ENCODE results near the gene CCDC192. TPM values are rescaled to one million over a fixed set of nuclear protein-coding genes. Genes with fewer than 3 reads are reported as not detected.

CCDC192 gene
- total RNA-seq, 1 donor from 2014 or later: not detected

- no peak for DNase-seq (ENCODE audit: low spot score)
Observed at GRCh38 chr5:127799293-127799905, 96.2 kb downstream of the CCDC192 start.

DNA sequence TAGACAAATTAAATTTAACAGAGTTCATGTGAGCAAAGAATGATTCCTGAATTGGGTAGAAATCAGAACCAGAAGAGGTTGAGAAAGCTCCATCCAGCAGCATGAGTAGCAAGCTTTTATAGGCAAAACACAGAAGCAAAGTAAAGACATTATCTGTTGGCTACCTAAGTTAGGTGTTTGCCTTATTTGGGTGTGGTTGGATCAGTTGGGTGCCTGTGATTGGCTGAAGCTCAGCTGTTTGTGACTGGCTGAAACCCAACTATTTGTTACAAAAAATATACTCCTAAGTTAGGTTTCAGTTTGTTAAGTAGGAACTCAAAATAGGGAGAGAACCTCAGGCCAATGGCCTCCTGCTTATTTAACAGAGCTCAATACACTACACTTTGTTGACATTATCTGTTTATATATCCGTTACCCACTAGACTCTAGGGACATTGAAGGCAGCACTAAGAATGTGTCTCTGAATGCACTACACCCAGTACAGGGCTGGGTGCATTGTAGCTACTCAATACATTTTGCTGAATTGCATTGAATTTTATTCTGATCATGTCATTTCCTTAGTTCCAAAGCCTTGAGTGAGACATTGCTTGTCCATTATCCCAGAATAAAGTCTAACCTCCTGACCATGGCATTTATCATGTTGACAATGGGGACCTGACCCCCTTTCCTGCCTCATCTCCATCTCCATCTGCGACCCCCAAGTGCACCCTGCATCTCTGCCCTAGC is 98.7 kb downstream of the CCDC192 start:
- DNase-seq (ENCODE audit: low spot score): no peak
- intact Hi-C loops (cut with DNase I): no loop called here

More at GRCh38 chr5:127799293-127799905, 96.2 kb downstream of the CCDC192 start:
- intact Hi-C loops (cut with DNase I): no loop called here

- intact Hi-C loops (cut with DNase I): no loop called here
- no peak for DNase-seq (ENCODE audit: low spot score)
Observed at GRCh38 chr5:127802477-127802865, 99.3 kb downstream of the CCDC192 start.

GRCh38 chr5:127804886-127805426 is 101.8 kb downstream of the CCDC192 start:
- intact Hi-C loops (cut with DNase I): no loop called here
- DNase-seq (ENCODE audit: low spot score): no peak

DNA sequence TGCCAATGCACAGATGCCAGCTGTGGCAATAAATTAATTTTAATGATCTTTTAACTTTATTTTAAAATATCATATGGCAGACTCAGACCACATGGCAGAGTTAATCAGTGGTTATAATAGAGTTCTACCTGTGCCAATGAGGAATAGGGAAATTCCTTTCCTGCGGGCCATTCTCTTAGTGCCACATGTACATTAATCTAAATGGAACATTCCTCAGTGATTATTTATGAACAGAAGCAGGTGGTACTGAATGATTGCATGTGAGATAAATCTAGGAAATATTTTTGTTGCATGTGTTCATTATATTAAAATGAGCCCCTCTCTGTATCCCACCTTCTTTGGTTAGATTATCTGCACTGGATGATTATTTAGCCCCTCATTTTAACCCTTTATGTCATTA is 102.3 kb downstream of the CCDC192 start:
- intact Hi-C loops (cut with DNase I): no loop called here
- DNase-seq (ENCODE audit: low spot score): no peak

DNA sequence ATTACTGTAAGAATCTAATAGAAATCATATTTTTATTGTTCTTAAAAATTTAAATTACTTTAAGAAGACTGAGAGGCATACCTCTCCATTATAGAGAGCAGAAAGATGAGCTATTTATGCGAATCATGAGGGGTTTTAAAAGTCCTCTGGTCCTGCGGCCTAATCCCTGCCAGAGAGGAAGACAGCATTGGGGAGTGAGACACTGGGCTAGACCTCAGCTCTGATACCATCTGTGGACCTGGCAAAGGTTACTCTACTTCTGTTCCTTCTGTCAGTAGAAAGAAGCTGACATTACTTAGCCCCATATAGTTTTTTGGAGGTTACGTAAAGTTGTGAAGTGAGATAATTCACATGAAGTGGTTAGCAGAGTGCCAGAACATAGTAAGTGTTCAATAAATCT is 103.6 kb downstream of the CCDC192 start:
- intact Hi-C loops (cut with DNase I): no loop called here
- no peak for DNase-seq (ENCODE audit: low spot score)

GRCh38 chr5:127809533-127809932 is 106.3 kb downstream of the CCDC192 start:
- DNase-seq (ENCODE audit: low spot score): no peak
- intact Hi-C loops (cut with DNase I): no loop called here

DNA sequence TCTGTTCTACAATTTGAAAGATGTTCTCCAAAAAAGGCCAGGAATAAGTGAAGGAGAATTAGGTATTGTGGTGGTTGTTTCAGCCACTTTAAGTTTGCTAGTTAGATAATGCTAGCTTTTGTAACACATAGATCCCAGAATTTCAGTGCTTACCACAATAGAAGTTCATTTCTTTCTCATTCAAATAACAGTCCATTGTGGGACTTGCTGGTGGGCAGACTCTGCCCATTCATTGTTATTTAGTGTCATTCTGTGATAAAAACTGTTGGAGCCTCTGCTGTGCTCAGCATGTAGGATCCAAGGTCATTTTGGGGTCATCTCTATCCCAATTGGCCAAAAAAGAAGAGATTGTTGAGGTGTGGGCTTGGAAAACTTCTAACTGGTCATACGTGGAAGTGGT is 106.8 kb downstream of the CCDC192 start:
- intact Hi-C loops (cut with DNase I): no loop called here
- no peak for DNase-seq (ENCODE audit: low spot score)

GRCh38 chr5:127810707-127811490 is 107.7 kb downstream of the CCDC192 start:
- no peak for DNase-seq (ENCODE audit: low spot score)
- intact Hi-C loops (cut with DNase I): no loop called here

- DNase-seq (ENCODE audit: low spot score): no peak
- intact Hi-C loops (cut with DNase I): no loop called here
Observed at GRCh38 chr5:127812570-127812969, 109.4 kb downstream of the CCDC192 start.

- intact Hi-C loops (cut with DNase I): no loop called here
- no peak for DNase-seq (ENCODE audit: low spot score)
Observed at GRCh38 chr5:127813633-127814587, 110.7 kb downstream of the CCDC192 start.

- no peak for DNase-seq (ENCODE audit: low spot score)
- intact Hi-C loops (cut with DNase I): no loop called here
Observed at GRCh38 chr5:127814588-127814973, 111.4 kb downstream of the CCDC192 start.

DNA sequence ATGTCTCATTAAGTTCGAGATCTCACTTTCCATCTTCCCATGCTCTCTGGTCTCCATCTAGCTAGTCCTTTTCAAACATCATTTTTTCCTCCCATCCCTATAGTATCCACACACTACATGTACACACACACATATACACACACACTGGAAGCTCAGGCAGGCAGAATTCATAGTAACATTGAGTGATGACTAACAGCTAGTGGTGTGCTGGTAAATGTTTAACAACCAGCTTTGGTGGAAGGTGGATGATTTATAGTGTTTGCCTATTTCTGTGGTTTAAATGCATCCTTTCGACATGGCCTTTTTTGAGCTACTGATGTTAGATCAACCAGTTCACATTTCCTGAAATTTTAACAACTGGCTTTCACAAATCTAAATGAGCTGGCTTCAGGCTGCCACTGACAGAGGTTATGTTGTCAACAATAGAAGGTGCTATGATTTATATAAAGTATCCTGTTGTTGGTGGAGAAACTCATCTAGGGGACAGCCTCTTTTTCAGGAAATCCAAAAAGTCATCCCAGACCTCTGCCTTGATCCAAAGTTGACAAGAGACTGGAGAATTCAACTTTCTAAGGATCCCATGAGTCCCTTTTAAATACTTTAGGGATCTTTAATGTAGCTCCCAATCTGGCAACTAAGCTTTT is 117.8 kb downstream of the CCDC192 start:
- intact Hi-C loops (cut with DNase I): no loop called here
- no peak for DNase-seq (ENCODE audit: low spot score)

DNA sequence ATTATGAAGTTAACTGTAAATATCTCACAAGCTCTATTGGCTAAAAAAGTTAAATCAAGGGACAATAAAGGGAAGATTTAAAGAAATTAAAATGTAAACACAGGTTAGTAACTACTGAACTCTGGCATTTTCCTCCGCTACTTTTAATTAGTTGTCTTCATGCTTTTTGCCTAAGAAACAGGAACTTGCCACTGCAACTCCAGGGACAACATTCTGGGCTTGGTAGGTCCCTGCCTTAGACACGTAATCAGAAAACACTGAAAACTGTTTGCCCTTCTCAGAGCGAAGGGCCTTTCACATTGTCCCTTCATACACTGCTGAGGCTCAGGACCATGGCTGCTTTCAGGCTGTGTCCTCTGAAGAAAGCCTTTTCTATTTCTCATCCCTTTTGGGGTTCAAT is 118.7 kb downstream of the CCDC192 start:
- intact Hi-C loops (cut with DNase I): no loop called here
- no peak for DNase-seq (ENCODE audit: low spot score)

DNA sequence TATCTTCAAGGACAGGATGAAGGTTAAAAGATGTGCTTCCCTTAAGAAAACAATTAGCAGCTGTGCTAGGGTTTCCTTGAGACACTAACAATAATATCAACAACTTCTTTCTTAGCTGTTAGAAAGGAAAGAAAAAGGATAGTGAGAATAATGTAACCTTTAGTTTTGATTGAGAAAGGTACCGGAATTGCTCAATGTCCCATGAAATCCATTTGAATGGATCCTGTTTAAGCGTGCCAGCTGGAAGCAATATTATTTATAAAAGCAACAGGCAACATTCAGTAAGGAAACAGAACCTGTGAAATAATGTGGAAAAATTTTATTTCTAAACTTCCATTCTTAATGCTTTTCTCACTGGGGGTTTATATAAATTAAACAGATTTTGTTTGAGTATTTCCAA is 120.9 kb downstream of the CCDC192 start:
- intact Hi-C loops (cut with DNase I): no loop called here
- no peak for DNase-seq (ENCODE audit: low spot score)

- intact Hi-C loops (cut with DNase I): no loop called here
- no peak for DNase-seq (ENCODE audit: low spot score)
Observed at GRCh38 chr5:127826011-127826410, 122.8 kb downstream of the CCDC192 start.

DNA sequence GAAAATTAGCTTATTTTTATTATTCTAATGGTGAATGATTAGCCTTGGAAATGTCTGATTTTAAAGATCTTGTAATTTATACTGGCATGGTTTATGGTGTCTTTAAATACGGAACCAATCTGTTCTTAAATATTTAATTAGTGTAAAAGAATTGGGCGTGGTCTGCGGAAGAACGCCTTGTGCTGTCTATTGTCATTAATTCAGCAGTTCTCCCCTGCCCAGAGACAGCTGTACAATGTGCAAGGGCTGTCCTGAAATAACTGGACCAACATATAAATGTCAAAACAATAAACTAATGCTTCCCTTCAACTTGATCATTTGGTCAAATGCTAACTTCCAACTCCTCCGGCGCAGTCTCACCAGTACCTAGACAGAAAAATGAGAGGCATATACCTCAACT is 124.3 kb downstream of the CCDC192 start:
- no peak for DNase-seq (ENCODE audit: low spot score)
- intact Hi-C loops (cut with DNase I): no loop called here

- no peak for DNase-seq (ENCODE audit: low spot score)
- intact Hi-C loops (cut with DNase I): no loop called here
Observed at GRCh38 chr5:127830157-127830556, 127.0 kb downstream of the CCDC192 start.
